NB4 (cell line): Measurements from ENCODE around the gene ATG2B.

Source experiments
- MYC ChIP-seq: IDR thresholded peaks from 2 replicates; pipeline ENCODE4 v1.6.1; 2011; ENCODE audit warnings: low read depth, low read length
- POLR2A ChIP-seq: IDR thresholded peaks from 2 replicates; pipeline ENCODE4 v1.6.1; 2011; ENCODE audit warnings: mild to moderate bottlenecking; ENCODE audit not compliant: insufficient read length; ENCODE audit errors: extremely low read depth
- TF ChIP-seq, protein P1 (sequence below): IDR thresholded peaks from one replicate; pipeline ENCODE4 v1.5.1; 2012; ENCODE audit warnings: low read depth, low read length
- TF ChIP-seq, protein P2 (sequence below): IDR thresholded peaks from 2 replicates; pipeline ENCODE4 v1.6.1; 2011; ENCODE audit warnings: low read depth, low read length

DNA sequence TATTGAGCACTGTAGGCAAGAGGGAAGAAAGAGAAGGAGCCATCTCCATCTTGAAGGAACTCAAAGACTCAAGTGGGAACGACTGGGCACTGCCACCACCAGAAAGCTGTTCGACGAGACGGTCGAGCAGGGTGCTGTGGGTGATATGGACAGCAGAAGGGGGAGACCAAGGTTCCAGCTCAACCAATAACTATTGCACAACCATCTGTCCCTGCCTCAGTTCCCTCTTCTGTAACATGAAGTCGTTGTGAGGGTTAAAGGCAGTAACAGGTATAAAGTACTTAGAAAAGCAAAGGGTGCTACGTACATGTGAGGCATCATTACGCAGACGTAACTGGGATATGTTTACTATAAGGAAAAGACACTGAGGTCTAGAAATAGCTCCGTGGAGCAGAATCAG is 121.0 kb downstream of the ATG2B start:
- TF ChIP-seq POLR2A: no peak
- TF ChIP-seq, protein P1, sequence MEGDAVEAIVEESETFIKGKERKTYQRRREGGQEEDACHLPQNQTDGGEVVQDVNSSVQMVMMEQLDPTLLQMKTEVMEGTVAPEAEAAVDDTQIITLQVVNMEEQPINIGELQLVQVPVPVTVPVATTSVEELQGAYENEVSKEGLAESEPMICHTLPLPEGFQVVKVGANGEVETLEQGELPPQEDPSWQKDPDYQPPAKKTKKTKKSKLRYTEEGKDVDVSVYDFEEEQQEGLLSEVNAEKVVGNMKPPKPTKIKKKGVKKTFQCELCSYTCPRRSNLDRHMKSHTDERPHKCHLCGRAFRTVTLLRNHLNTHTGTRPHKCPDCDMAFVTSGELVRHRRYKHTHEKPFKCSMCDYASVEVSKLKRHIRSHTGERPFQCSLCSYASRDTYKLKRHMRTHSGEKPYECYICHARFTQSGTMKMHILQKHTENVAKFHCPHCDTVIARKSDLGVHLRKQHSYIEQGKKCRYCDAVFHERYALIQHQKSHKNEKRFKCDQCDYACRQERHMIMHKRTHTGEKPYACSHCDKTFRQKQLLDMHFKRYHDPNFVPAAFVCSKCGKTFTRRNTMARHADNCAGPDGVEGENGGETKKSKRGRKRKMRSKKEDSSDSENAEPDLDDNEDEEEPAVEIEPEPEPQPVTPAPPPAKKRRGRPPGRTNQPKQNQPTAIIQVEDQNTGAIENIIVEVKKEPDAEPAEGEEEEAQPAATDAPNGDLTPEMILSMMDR: no peak
- TF ChIP-seq, protein P2, sequence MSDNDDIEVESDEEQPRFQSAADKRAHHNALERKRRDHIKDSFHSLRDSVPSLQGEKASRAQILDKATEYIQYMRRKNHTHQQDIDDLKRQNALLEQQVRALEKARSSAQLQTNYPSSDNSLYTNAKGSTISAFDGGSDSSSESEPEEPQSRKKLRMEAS: no peak
- no peak for TF ChIP-seq MYC
